ENCODE data around the gene SLC34A3. TPM values are rescaled to one million over a fixed set of nuclear protein-coding genes. Genes with fewer than 3 reads are reported as not detected.
A peak's percentile ranks its signal among the peaks of the same experiment; 100 is the strongest.

Gene SLC34A3
- total RNA-seq, 1 donor from 2014 or later = 0.09 TPM

DNA sequence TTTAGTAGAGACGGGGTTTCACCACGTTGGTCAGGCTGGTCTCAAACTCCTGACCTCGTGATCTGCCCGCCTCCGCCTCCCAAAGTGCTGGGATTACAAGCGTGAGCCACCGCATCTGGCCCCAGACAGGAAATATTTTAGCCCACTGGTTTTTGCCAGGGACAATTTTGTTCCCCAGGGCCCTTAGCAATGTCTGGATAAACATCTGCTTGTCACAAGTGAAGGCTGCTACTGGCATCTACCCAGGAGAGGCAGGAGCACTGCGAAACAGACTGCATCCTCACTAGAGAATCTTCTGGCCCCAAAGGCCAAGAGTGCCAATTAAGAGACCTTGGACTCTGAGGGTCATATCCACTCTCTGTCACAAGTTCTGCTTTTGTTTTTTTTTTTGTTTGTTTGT, 27.7 kb upstream of the SLC34A3 start:
- TF ChIP-seq, protein P1, sequence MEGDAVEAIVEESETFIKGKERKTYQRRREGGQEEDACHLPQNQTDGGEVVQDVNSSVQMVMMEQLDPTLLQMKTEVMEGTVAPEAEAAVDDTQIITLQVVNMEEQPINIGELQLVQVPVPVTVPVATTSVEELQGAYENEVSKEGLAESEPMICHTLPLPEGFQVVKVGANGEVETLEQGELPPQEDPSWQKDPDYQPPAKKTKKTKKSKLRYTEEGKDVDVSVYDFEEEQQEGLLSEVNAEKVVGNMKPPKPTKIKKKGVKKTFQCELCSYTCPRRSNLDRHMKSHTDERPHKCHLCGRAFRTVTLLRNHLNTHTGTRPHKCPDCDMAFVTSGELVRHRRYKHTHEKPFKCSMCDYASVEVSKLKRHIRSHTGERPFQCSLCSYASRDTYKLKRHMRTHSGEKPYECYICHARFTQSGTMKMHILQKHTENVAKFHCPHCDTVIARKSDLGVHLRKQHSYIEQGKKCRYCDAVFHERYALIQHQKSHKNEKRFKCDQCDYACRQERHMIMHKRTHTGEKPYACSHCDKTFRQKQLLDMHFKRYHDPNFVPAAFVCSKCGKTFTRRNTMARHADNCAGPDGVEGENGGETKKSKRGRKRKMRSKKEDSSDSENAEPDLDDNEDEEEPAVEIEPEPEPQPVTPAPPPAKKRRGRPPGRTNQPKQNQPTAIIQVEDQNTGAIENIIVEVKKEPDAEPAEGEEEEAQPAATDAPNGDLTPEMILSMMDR (IDR thresholded peaks at IDR 0.05; ENCODE audit: insufficient read depth, low read depth, low read length) = no peak
- no peak for TF ChIP-seq EZH2 (IDR thresholded peaks at IDR 0.05; ENCODE audit: insufficient read depth, low read length)
- Mint-ChIP-seq H3K4me1 (ENCODE audit: low read depth, unreplicated experiment) (peaks cover 17% of the 10 kb centered on the region), H3K27me3 (ENCODE audit: low read depth, unreplicated experiment) (no peaks in the 10 kb centered on the region), H3K4me3 (ENCODE audit: unreplicated experiment) (peak overlapping the region; percentile 14), H3K9me3 (ENCODE audit: unreplicated experiment) (no peaks in the 10 kb centered on the region), H3K36me3 (ENCODE audit: low read depth, unreplicated experiment) (peaks cover 2% of the 10 kb centered on the region), H3K27ac (ENCODE audit: unreplicated experiment) (no peak overlapping the region)
- H4K20me1 ChIP-seq (ENCODE audit: insufficient read depth, low read length) = peaks cover 27% of the 10 kb centered on the region
- no peak for FAIRE-seq
- H3K9ac ChIP-seq (ENCODE audit: low read length) = no peak overlapping the region
- H3K9me3 ChIP-seq (ENCODE audit: insufficient read depth, low read depth, low read length) = no peaks in the 10 kb centered on the region
- H3K27ac ChIP-seq (ENCODE audit: low read depth, low read length) = no peak overlapping the region
- no peak for DNase-seq (ENCODE audit: low read depth)
- no peaks in the 10 kb centered on the region for H3K27me3 ChIP-seq (ENCODE audit: insufficient read depth, low read length)
- peaks cover 69% of the 10 kb centered on the region for H3K79me2 ChIP-seq (ENCODE audit: insufficient read depth, low read length)
- H2AFZ ChIP-seq (ENCODE audit: low read depth, low read length) = no peak overlapping the region
- H3K36me3 ChIP-seq (ENCODE audit: insufficient read depth, low read length) = no peaks in the 10 kb centered on the region
- H3K4me1 ChIP-seq (ENCODE audit: insufficient read depth, low read length) = peaks cover 39% of the 10 kb centered on the region
- peak overlapping the region; percentile 7 for H3K4me2 ChIP-seq (ENCODE audit: low read length)
- no peak overlapping the region for H3K4me3 ChIP-seq (ENCODE audit: insufficient read depth, low read depth, low read length)

DNA sequence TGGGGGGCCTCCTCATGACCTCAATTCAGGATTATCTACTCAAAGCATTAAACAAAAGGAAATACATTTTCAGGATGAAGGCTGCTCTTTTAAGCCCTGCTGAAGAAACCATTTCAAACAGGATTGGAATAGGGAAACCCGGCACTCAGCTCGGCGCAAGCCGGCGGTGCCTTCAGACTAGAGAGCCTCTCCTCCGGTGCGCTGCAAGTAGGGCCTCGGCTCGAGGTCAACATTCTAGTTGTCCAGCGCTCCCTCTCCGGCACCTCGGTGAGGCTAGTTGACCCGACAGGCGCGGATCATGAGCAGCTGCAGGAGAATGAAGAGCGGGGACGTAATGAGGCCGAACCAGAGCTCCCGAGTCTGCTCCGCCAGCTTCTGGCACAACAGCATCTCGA, 26.0 kb upstream of the SLC34A3 start:
- peaks cover 14% of the 10 kb centered on the region for H3K4me1 Mint-ChIP-seq (ENCODE audit: low read depth, unreplicated experiment)
- H3K4me1 ChIP-seq (ENCODE audit: insufficient read depth, low read length) = peaks cover 23% of the 10 kb centered on the region
- no peak for FAIRE-seq
- peaks cover 2% of the 10 kb centered on the region for H3K36me3 Mint-ChIP-seq (ENCODE audit: low read depth, unreplicated experiment)
- no peaks in the 10 kb centered on the region for H3K27me3 Mint-ChIP-seq (ENCODE audit: low read depth, unreplicated experiment)
- peak overlapping the region; percentile 85 for H3K27ac ChIP-seq (ENCODE audit: low read depth, low read length)
- H2AFZ ChIP-seq (ENCODE audit: low read depth, low read length) = peak overlapping the region; percentile 83
- H3K4me3 ChIP-seq (ENCODE audit: insufficient read depth, low read depth, low read length) = peak overlapping the region; percentile 90
- no peaks in the 10 kb centered on the region for H3K9me3 ChIP-seq (ENCODE audit: insufficient read depth, low read depth, low read length)
- no peak for DNase-seq (ENCODE audit: low read depth)
- peak overlapping the region; percentile 97 for H3K9ac ChIP-seq (ENCODE audit: low read length)
- H3K4me3 Mint-ChIP-seq (ENCODE audit: unreplicated experiment) = peak overlapping the region; percentile 95
- no peaks in the 10 kb centered on the region for H3K27me3 ChIP-seq (ENCODE audit: insufficient read depth, low read length)
- H3K79me2 ChIP-seq (ENCODE audit: insufficient read depth, low read length) = peaks cover 53% of the 10 kb centered on the region
- peak overlapping the region; percentile 98 for H3K4me2 ChIP-seq (ENCODE audit: low read length)
- H3K27ac Mint-ChIP-seq (ENCODE audit: unreplicated experiment) = peak overlapping the region; percentile 89
- no peak for TF ChIP-seq EZH2 (IDR thresholded peaks at IDR 0.05; ENCODE audit: insufficient read depth, low read length)
- TF ChIP-seq, protein P1 (IDR thresholded peaks at IDR 0.05; ENCODE audit: insufficient read depth, low read depth, low read length) = no peak
- H3K36me3 ChIP-seq (ENCODE audit: insufficient read depth, low read length) = no peaks in the 10 kb centered on the region
- no peaks in the 10 kb centered on the region for H3K9me3 Mint-ChIP-seq (ENCODE audit: unreplicated experiment)
- H4K20me1 ChIP-seq (ENCODE audit: insufficient read depth, low read length) = peaks cover 10% of the 10 kb centered on the region
